HUES64 (cell line): ENCODE data around the gene PDZRN3.

Source experiments
- H3K27ac ChIP-seq: 2 replicates; pipeline ENCODE4 v1.7.0; 2013; ENCODE audit warnings: low read depth, low read length, inconsistent platforms
- H3K27me3 ChIP-seq: 2 replicates; pipeline ENCODE4 v1.6.1; 2013; ENCODE audit warnings: mild to moderate bottlenecking, low read length; ENCODE audit not compliant: insufficient read depth
- H3K36me3 ChIP-seq: 2 replicates; pipeline ENCODE4 v1.6.1; 2013; ENCODE audit warnings: mild to moderate bottlenecking, low read length; ENCODE audit not compliant: insufficient read depth
- H3K4me1 ChIP-seq: 2 replicates; pipeline ENCODE4 v1.6.1; 2013; ENCODE audit warnings: mild to moderate bottlenecking, low read length, moderate library complexity; ENCODE audit not compliant: insufficient read depth
- H3K4me3 ChIP-seq: 2 replicates; pipeline ENCODE4 v1.5.1; 2013; ENCODE audit warnings: mild to moderate bottlenecking, low read length, moderate library complexity
- H3K9ac ChIP-seq: 2 replicates; pipeline ENCODE4 v1.6.1; 2013; ENCODE audit warnings: mild to moderate bottlenecking, low read depth, low read length
- H3K9me3 ChIP-seq: 2 replicates; pipeline ENCODE4 v1.6.1; 2013; ENCODE audit warnings: low read depth, low read length; ENCODE audit not compliant: insufficient read depth
- WGBS: fragments of 150-250, 120-280 bp; methylation state at CpG from one replicate; pipeline ENCODE4 v1.1.7; 2013; ENCODE audit warnings: missing lambda C conversion rate; 5-methylcytosine and 5-hydroxymethylcytosine counted together

PDZRN3 gene

GRCh38 chr3:73540969-73541740 lies 83.6 kb downstream of the PDZRN3 start:
- H3K27me3 ChIP-seq: no peaks in the 10 kb centered on the region
- H3K27ac ChIP-seq: no peak overlapping the region
- H3K9me3 ChIP-seq: no peaks in the 10 kb centered on the region
- 100% methylated on average over 1 of the region's 1 CpG for WGBS
- H3K4me1 ChIP-seq: no peaks in the 10 kb centered on the region
- no peaks in the 10 kb centered on the region for H3K36me3 ChIP-seq
- H3K4me3 ChIP-seq: no peak overlapping the region
- no peak overlapping the region for H3K9ac ChIP-seq

- Histone ChIP-seq H3K27me3 (no peaks in the 10 kb centered on the region), H3K9me3 (no peaks in the 10 kb centered on the region), H3K27ac (no peak overlapping the region), H3K4me3 (no peak overlapping the region), H3K4me1 (peaks cover 9% of the 10 kb centered on the region), H3K36me3 (no peaks in the 10 kb centered on the region), H3K9ac (no peak overlapping the region)
- 89% methylated on average over 2 of the region's 2 CpGs for WGBS
These were observed 86.3 kb downstream of the PDZRN3 start for GRCh38 chr3:73538486-73538885.

DNA sequence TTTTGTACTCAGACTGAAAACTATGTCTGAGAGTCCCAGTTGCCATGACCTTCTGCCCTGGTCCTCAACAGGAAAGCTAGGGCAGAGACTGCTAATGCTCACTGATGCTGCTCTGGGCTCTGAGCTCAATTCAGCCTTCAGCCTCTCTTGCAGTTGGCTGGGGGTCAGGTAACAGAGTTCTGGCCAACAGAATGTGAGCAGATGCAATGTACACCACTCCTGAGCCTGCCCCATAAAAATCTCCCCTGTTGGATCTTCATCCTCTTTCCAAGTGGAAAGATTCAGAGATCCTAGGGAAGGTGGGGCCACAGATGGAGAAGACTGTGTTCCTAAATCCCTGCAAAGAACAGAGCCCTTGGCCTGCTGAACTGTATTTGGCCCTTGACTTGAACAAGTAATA lies 87.8 kb downstream of the PDZRN3 start:
- Histone ChIP-seq H3K27ac (no peak overlapping the region), H3K9me3 (no peaks in the 10 kb centered on the region), H3K27me3 (no peaks in the 10 kb centered on the region), H3K9ac (no peak overlapping the region), H3K4me3 (no peak overlapping the region), H3K4me1 (peaks cover 16% of the 10 kb centered on the region), H3K36me3 (no peaks in the 10 kb centered on the region)

GRCh38 chr3:73536336-73536895 lies 88.3 kb downstream of the PDZRN3 start:
- H3K9ac ChIP-seq: no peak overlapping the region
- no peak overlapping the region for H3K4me3 ChIP-seq
- peaks cover 16% of the 10 kb centered on the region for H3K4me1 ChIP-seq
- WGBS: 92% methylated on average over 4 of the region's 4 CpGs
- H3K27ac ChIP-seq: no peak overlapping the region
- H3K36me3 ChIP-seq: no peaks in the 10 kb centered on the region
- no peaks in the 10 kb centered on the region for H3K9me3 ChIP-seq
- no peaks in the 10 kb centered on the region for H3K27me3 ChIP-seq

GRCh38 chr3:73535931-73536330 lies 88.8 kb downstream of the PDZRN3 start:
- H3K4me1 ChIP-seq: peaks cover 16% of the 10 kb centered on the region
- no peak overlapping the region for H3K9ac ChIP-seq
- no peak overlapping the region for H3K4me3 ChIP-seq
- H3K27ac ChIP-seq: no peak overlapping the region
- H3K27me3 ChIP-seq: no peaks in the 10 kb centered on the region
- no peaks in the 10 kb centered on the region for H3K9me3 ChIP-seq
- H3K36me3 ChIP-seq: no peaks in the 10 kb centered on the region

DNA sequence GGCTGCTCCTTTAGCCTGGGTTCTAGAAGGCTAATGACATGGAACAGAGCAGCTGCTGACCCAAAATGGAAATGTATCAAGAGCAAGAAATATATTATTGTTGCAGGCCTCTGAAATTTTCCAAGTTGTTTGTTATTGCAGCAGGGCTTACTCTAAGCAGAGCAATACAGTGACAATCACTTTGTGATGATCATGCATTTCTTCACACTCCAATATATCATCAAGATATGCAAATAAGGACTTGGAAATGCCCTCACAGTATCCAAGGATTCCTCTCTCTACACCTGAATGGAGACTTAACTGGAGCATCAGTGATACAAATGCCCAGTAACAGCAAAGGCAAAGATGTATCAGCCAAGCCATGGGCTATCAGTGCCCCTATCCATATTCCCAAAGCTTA lies 89.6 kb downstream of the PDZRN3 start:
- Histone ChIP-seq H3K4me3 (no peak overlapping the region), H3K36me3 (no peaks in the 10 kb centered on the region), H3K9me3 (no peaks in the 10 kb centered on the region), H3K4me1 (peaks cover 16% of the 10 kb centered on the region), H3K27ac (no peak overlapping the region), H3K27me3 (no peaks in the 10 kb centered on the region), H3K9ac (no peak overlapping the region)

DNA sequence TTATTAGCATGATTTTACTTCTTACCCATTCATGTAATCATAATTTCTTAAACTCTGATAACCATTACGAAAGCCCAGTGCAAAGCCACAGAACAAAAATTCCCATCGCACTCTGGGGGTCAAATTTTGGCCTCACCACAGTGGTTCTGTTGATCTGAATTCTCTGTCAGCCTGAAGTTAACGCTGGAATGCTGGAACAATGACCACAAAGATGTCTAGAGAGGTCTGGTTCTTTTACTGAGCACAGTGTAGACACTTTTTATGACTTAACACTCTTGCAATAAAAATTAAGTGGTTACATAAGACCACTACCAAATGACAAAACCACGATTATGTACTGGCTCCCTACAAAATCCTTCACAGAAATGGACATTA lies 94.7 kb downstream of the PDZRN3 start:
- H3K36me3 ChIP-seq: no peaks in the 10 kb centered on the region
- H3K27me3 ChIP-seq: no peaks in the 10 kb centered on the region
- H3K9me3 ChIP-seq: no peaks in the 10 kb centered on the region
- WGBS: 93% methylated on average over 4 of the region's 4 CpGs
- no peak overlapping the region for H3K27ac ChIP-seq
- H3K4me1 ChIP-seq: peaks cover 16% of the 10 kb centered on the region
- H3K9ac ChIP-seq: no peak overlapping the region
- H3K4me3 ChIP-seq: no peak overlapping the region

DNA sequence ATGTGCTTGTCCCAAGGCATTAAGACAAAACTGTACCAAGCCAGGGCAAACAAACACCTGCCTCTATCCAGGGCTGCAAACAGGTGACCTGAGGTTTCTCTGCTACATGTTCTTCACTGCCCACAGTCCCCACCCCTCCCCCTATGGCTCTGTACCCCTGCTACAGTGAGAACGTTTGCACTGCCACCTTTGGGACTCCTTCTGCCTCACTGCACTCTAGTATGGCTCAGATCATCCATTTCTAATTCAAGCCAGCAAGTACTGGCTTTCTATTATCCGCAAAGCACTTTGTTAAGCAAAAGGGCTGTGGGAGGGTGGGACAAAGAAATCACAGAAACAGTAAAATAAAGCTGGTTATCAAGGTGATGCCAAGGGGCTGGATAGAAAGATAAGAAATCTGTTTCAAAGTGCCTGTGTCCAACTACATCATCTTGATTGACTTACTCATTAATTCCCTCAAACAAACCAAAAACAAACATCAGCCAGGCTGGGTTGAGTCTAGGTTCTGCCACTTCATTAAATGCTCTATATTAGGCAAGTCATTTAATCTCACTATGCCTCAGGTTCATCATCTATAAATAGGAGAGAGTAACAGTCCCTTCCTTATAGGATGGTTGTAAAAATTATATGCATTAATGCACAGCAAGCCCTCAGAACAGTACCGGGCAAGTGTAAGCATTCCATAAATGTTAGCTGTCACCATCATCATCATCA lies 95.3 kb downstream of the PDZRN3 start:
- no peak overlapping the region for H3K27ac ChIP-seq
- 78% methylated on average over 3 of the region's 3 CpGs for WGBS
- no peak overlapping the region for H3K9ac ChIP-seq
- H3K4me3 ChIP-seq: no peak overlapping the region
- H3K27me3 ChIP-seq: no peaks in the 10 kb centered on the region
- H3K36me3 ChIP-seq: no peaks in the 10 kb centered on the region
- no peaks in the 10 kb centered on the region for H3K9me3 ChIP-seq
- peaks cover 18% of the 10 kb centered on the region for H3K4me1 ChIP-seq

DNA sequence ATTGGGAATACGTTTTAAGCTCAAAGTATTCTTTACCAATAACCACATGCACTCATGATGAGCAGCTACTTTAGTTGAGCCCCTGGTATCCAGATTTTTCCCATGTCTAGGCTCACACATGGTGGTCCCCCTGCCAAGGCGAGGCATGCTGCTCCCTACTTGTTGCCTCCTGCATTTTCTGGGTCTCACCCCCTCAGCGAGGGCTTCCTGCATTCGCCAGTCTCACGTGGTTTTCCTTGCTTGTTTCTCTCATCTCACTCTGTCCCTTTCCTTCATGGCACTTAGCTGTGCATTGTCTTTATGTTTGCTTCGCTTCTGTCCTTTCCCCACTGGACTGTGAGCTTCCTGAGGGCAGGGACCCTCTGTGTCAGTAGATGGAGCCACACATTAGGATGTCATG lies 99.2 kb downstream of the PDZRN3 start:
- Histone ChIP-seq H3K36me3 (no peaks in the 10 kb centered on the region), H3K9me3 (no peaks in the 10 kb centered on the region), H3K27ac (no peak overlapping the region), H3K27me3 (no peaks in the 10 kb centered on the region), H3K9ac (no peak overlapping the region), H3K4me3 (no peak overlapping the region), H3K4me1 (peaks cover 6% of the 10 kb centered on the region; the same call in 1 of the 2 replicates)
- 89% methylated on average over 6 of the region's 6 CpGs for WGBS

DNA sequence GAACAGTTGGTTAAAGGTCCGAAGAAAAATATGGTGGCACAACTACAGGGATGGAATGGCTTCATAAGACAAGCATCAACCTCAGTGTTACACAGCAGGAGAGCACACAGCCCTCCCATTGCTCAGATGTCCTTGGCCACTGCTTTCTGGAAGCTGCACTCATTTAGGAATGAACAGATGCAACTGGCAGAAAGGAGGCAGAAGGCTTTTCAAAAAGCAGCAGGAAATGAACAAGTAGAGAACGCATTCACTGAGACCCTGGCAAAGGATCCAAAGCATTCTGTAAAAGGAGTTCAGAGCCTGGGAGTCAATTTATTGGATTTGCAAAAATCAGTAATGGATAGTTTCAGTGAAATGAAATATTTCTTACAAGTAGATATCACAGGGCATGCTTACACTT lies 101.1 kb downstream of the PDZRN3 start:
- H3K9ac ChIP-seq: no peak overlapping the region
- peaks cover 6% of the 10 kb centered on the region; the same call in 1 of the 2 replicates for H3K4me1 ChIP-seq
- 95% methylated on average over 2 of the region's 2 CpGs for WGBS
- no peaks in the 10 kb centered on the region for H3K36me3 ChIP-seq
- H3K27ac ChIP-seq: no peak overlapping the region
- no peaks in the 10 kb centered on the region for H3K9me3 ChIP-seq
- H3K4me3 ChIP-seq: no peak overlapping the region
- H3K27me3 ChIP-seq: no peaks in the 10 kb centered on the region

- Histone ChIP-seq H3K9me3 (no peaks in the 10 kb centered on the region), H3K27ac (no peak overlapping the region), H3K9ac (no peak overlapping the region), H3K4me1 (peaks cover 6% of the 10 kb centered on the region; the same call in 1 of the 2 replicates), H3K27me3 (0 out of 2 replicates have a peak, but pooled peaks cover 1% of the 10 kb centered on the region), H3K36me3 (no peaks in the 10 kb centered on the region), H3K4me3 (no peak overlapping the region)
- WGBS: 94% methylated on average over 6 of the region's 7 CpGs
These were observed 102.9 kb downstream of the PDZRN3 start for GRCh38 chr3:73521734-73522336.
